Measurements from ENCODE around the gene ZNF791.

DNA sequence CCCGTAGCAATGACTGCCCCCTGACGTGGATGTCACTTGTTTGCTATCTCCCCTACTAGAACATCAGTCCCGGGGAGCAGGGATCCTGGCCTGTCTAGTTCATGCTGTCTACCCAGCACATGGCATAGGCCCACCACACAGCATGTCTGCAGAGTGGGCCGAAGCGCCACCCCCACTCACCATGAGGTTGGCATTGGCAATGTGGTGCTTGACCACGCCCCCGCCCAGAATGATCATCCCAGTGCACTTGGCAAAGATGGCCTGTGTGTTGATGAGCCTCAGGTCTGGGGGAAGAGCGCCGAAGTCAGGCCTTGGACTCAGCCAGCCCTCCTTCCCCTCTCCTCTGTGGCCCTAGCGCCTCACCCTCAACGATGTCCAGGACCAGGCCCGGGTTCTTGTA is 66.2 kb downstream of the ZNF791 start:
- no peak for TF ChIP-seq EZH2 (IDR thresholded peaks at IDR 0.05; ENCODE audit: low read length, missing control alignments)
- TF ChIP-seq, protein P1, sequence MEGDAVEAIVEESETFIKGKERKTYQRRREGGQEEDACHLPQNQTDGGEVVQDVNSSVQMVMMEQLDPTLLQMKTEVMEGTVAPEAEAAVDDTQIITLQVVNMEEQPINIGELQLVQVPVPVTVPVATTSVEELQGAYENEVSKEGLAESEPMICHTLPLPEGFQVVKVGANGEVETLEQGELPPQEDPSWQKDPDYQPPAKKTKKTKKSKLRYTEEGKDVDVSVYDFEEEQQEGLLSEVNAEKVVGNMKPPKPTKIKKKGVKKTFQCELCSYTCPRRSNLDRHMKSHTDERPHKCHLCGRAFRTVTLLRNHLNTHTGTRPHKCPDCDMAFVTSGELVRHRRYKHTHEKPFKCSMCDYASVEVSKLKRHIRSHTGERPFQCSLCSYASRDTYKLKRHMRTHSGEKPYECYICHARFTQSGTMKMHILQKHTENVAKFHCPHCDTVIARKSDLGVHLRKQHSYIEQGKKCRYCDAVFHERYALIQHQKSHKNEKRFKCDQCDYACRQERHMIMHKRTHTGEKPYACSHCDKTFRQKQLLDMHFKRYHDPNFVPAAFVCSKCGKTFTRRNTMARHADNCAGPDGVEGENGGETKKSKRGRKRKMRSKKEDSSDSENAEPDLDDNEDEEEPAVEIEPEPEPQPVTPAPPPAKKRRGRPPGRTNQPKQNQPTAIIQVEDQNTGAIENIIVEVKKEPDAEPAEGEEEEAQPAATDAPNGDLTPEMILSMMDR (conservative IDR thresholded peaks at IDR 0.05 in 1 of 2, IDR thresholded peaks at IDR 0.05 in 1 of 2; ENCODE audit: low read depth in 1 of 2, low read length in 2 of 2): no peak
